Uterus (tissue), 2 donors: Measurements from ENCODE around the gene NRM.

Experiments
- CTCF ChIP-seq, 4 experiments: fragments of 200-600 bp in 2 of 4; fragments of 450-650 bp in 2 of 4; sonication (generic) in 2 of 4; IDR thresholded peaks; one replicate each; pipeline ENCODE4 v1.5.1; 2016 to 2019; ENCODE audit warnings: antibody characterized with exemption in 4 of 4, mild to moderate bottlenecking in 2 of 4, moderate library complexity in 1 of 4
- POLR2A ChIP-seq, 2 donors: fragments of 450-650 bp; IDR thresholded peaks; one replicate each; pipeline ENCODE4 v1.6.1; 2016; ENCODE audit warnings: antibody characterized with exemption in 2 of 2, mild to moderate bottlenecking in 1 of 2, moderate library complexity in 1 of 2

- TF ChIP-seq CTCF (IDR thresholded peaks at IDR 0.05) (no peak), POLR2A (IDR thresholded peaks at IDR 0.05) (no peak)
Measured at GRCh38 chr6:30714263-30714662, 23.5 kb upstream of the NRM start.
